ENCODE results near the gene TRIM6.

TRIM6 gene, protein sequence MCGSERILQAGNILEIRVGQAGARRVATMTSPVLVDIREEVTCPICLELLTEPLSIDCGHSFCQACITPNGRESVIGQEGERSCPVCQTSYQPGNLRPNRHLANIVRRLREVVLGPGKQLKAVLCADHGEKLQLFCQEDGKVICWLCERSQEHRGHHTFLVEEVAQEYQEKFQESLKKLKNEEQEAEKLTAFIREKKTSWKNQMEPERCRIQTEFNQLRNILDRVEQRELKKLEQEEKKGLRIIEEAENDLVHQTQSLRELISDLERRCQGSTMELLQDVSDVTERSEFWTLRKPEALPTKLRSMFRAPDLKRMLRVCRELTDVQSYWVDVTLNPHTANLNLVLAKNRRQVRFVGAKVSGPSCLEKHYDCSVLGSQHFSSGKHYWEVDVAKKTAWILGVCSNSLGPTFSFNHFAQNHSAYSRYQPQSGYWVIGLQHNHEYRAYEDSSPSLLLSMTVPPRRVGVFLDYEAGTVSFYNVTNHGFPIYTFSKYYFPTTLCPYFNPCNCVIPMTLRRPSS

GRCh38 chr11:5596607-5597201 lies at the start of gene TRIM6:
Gene TRIM6, plus strand, starts transcription at chr11:5596637. Its CDS starts 261 bp downstream, at chr11:5596898.
- TF ChIP-seq ZFX (IDR thresholded peaks at IDR 0.05) (no peak), CTCF (conservative IDR thresholded peaks at IDR 0.05) (no peak)
- H3K27ac ChIP-seq = no peak within 1 kb of the TSS

DNA sequence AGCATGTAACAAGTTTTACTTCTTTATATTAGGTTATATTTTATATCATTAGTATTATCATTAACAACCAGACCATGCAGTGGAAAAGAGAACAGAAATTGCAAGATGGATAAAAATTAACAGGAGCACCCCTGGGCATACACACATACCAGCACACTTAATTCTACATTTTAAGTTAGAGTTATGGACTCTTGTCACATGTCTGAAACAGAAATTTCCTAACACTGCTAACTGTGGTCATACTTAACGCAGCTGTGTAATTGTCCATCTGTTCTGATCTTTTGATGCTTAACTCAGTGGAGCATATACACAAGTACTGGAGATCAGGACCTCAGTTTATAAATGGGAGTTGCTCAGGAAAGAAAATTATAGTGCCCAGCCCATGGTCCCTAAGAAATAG lies 48.5 kb upstream of the TRIM6 start:
- no peak overlapping the region for H3K27ac ChIP-seq
- TF ChIP-seq ZFX (IDR thresholded peaks at IDR 0.05) (no peak), CTCF (conservative IDR thresholded peaks at IDR 0.05) (no peak)

- H3K27ac ChIP-seq = no peak within 1 kb of the TSS
- TF ChIP-seq ZFX (IDR thresholded peaks at IDR 0.05) (no peak), CTCF (conservative IDR thresholded peaks at IDR 0.05) (no peak)
Measured at GRCh38 chr11:5548440-5548839, 48.0 kb upstream of the TRIM6 start, which contains the start of gene OR52H1. Gene OR52H1, minus strand, starts transcription at chr11:5548540. Its CDS starts 3,035 bp downstream, at chr11:5545505.

- no peak for TF ChIP-seq CTCF (conservative IDR thresholded peaks at IDR 0.05)
- TF ChIP-seq ZFX (IDR thresholded peaks at IDR 0.05) = no peak
- no peak overlapping the region for H3K27ac ChIP-seq
Measured at GRCh38 chr11:5550440-5551095, 45.9 kb upstream of the TRIM6 start.

DNA sequence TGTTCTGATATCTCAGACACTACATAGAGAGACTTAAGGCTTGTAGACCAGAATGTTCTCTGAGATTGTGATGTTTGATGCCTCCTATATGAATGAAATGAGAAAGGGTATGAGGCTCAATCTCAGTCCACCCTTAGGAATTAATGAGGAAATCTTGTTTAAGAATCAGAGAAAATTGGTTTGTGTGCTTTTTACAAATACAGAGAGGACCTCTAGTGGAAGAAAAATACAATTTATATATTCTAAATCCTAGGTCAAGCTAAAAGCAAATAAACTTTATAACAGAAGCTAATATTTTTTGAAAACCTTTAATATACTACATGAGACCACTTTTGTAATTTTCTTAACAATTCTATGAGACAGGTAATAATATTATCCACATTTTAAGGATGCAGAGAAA lies 43.1 kb upstream of the TRIM6 start:
- TF ChIP-seq CTCF (conservative IDR thresholded peaks at IDR 0.05) = peak; percentile 46
- no peak for TF ChIP-seq ZFX (IDR thresholded peaks at IDR 0.05)
- no peak overlapping the region for H3K27ac ChIP-seq

DNA sequence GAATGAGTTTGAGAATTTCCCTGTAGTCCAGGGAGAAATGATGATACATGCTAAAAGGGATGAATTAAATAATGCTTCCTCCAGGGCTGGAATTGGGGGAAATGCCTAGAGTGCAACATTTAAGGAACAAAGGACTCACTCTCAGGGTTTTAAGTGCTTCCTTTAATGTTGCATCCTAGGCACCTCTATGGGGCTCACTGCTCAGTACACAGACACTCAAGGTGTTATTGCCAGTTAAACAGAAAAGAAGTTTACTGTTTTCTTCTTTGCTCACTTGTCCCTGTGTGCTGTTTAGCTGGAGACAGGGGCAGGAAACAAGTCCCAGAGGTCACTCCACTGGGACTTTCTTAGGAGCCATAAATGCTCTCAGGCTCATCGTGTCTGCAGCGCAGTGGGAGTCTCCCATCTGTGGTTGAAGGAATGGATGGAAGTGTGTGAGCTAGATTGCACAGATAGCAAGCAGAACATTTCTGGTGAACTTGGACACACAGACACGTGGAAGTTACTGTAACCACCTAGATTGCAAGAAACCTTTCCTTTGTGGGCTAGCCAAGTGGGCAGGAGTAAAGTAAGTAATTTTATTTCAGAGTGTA lies 39.7 kb upstream of the TRIM6 start:
- H3K27ac ChIP-seq = no peak overlapping the region
- TF ChIP-seq CTCF (conservative IDR thresholded peaks at IDR 0.05) (no peak), ZFX (IDR thresholded peaks at IDR 0.05) (no peak)

All from C4-2B (cell line).